Osteoblast (primary cell): ENCODE results near the gene SMIM29. TPM values are rescaled to one million over a fixed set of nuclear protein-coding genes. Genes with fewer than 3 reads are reported as not detected.

Experiments used
- DNase-seq: peaks from one replicate; pipeline ENCODE4 v3.0.0; 2011; ENCODE audit warnings: low spot score, mixed read lengths; ENCODE audit not compliant: insufficient read length; ENCODE audit errors: missing footprints
- H2AFZ ChIP-seq: 2 replicates; pipeline ENCODE4 v1.6.0; 2011; ENCODE audit warnings: mild to moderate bottlenecking, low read length
- H3K27ac ChIP-seq: 2 replicates; pipeline ENCODE4 v1.5.1; 2011; ENCODE audit warnings: mild to moderate bottlenecking, low read depth, low read length, moderate library complexity
- H3K27me3 ChIP-seq: 2 replicates; pipeline ENCODE4 v1.6.0; 2012; ENCODE audit warnings: mild to moderate bottlenecking, control low read depth, inconsistent platforms, low read length, moderate library complexity; ENCODE audit not compliant: insufficient read depth
- H3K36me3 ChIP-seq: 2 replicates; pipeline ENCODE4 v1.5.1; 2011; ENCODE audit warnings: mild to moderate bottlenecking, low read length, control low read depth, moderate library complexity; ENCODE audit not compliant: insufficient read depth
- H3K4me1 ChIP-seq: 2 replicates; pipeline ENCODE4 v1.5.1; 2011; ENCODE audit warnings: mild to moderate bottlenecking, low read length, control low read depth, moderate library complexity; ENCODE audit not compliant: insufficient read depth
- H3K4me2 ChIP-seq: 2 replicates; pipeline ENCODE4 v1.6.0; 2011; ENCODE audit warnings: mild to moderate bottlenecking, low read length; ENCODE audit not compliant: insufficient read depth
- H3K4me3 ChIP-seq: fragments of 200-600 bp; sonication (generic); 3 replicates; pipeline ENCODE4 v1.5.1; 2012; ENCODE audit warnings: mild to moderate bottlenecking, low read length, inconsistent platforms; ENCODE audit not compliant: insufficient read depth
- H3K79me2 ChIP-seq: 2 replicates; pipeline ENCODE4 v1.6.0; 2012; ENCODE audit warnings: mild to moderate bottlenecking, low read length, control low read depth, inconsistent platforms; ENCODE audit not compliant: insufficient read depth
- H3K9me3 ChIP-seq: 2 replicates; pipeline ENCODE4 v1.5.1; 2011; ENCODE audit warnings: low read depth, low read length, control low read depth
- H4K20me1 ChIP-seq: 2 replicates; pipeline ENCODE4 v1.6.0; 2012; ENCODE audit warnings: mild to moderate bottlenecking, low read length, control low read depth; ENCODE audit not compliant: insufficient read depth
- CTCF ChIP-seq: IDR thresholded peaks from 2 replicates; pipeline ENCODE4 v1.5.1; 2011; ENCODE audit warnings: mild to moderate bottlenecking, low read depth, low read length, moderate library complexity; ENCODE audit errors: extremely low read depth
- total RNA-seq: library from RNA; depleted of rRNA; stranded (reverse); fragments of >200 nt; gene quantifications from 2 replicates; pipeline ENCODE4 v1.2.3, GENCODE V29; 2012

SMIM29 gene
- total RNA-seq, 1 donor: 35.1 TPM

DNA sequence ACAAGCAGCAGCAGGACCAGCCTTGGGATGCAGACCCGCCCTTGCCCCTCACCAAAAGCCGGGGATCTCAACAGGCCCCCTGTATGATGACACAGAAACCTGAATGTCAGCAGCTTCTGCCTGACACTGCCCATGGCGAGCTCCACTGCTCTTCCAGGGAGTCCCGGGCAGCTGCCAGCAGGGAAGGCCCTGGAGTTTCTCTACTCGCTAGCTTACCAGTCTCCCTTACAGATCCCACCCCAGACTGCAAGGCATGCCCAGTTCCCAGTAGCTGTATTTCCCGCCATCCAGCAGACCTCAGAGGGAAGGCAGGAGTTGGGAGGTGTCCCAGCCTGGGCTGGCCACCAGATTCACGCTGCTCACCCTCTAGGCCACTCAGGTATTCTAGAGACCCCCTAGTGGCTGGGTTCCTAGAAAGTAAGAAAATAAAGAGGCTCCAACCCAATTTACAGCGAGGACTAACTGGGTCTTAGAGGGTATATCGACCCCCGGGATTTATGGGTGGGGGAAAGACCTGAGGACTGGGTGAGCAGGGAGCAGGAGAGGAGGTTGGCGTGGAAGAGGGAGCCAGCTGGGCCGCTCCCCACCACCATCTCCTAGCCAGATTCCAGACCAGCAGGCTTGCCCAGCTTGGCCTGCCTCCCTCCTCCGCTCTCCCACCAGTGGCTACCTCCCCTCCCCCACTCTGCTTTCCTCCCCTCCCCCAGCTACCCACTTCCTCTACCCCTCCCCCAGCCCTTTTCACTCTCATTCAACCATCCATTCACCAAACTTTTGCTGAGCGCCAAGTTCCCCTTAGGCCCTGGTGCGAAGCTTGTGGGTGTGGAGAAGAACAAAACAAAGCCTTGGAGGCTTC, 21.8 kb downstream of the SMIM29 start:
- no peak for TF ChIP-seq CTCF
- Histone ChIP-seq H4K20me1 (no peaks in the 10 kb centered on the region), H3K79me2 (no peaks in the 10 kb centered on the region), H3K27me3 (no peaks in the 10 kb centered on the region), H3K27ac (no peak overlapping the region), H3K4me1 (peaks cover 12% of the 10 kb centered on the region), H3K4me3 (no peak overlapping the region), H3K36me3 (no peaks in the 10 kb centered on the region), H3K9me3 (no peaks in the 10 kb centered on the region), H2AFZ (no peak overlapping the region), H3K4me2 (no peak overlapping the region)
- peak; percentile 66 for DNase-seq

- no peak overlapping the region for H3K4me2 ChIP-seq
- H3K27me3 ChIP-seq: no peaks in the 10 kb centered on the region
- no peaks in the 10 kb centered on the region for H3K36me3 ChIP-seq
- H3K9me3 ChIP-seq: no peaks in the 10 kb centered on the region
- no peak for TF ChIP-seq CTCF
- H4K20me1 ChIP-seq: no peaks in the 10 kb centered on the region
- H2AFZ ChIP-seq: no peak overlapping the region
- peak; percentile 27 for DNase-seq
- H3K4me3 ChIP-seq: no peak overlapping the region
- H3K79me2 ChIP-seq: no peaks in the 10 kb centered on the region
- no peak overlapping the region for H3K27ac ChIP-seq
- peaks cover 12% of the 10 kb centered on the region for H3K4me1 ChIP-seq
Measured at GRCh38 chr6:34226066-34226465, 22.7 kb downstream of the SMIM29 start.

GRCh38 chr6:34225551-34225950, 23.3 kb downstream of the SMIM29 start:
- no peak overlapping the region for H3K4me2 ChIP-seq
- H3K36me3 ChIP-seq: no peaks in the 10 kb centered on the region
- H3K27ac ChIP-seq: no peak overlapping the region
- no peaks in the 10 kb centered on the region for H3K9me3 ChIP-seq
- no peaks in the 10 kb centered on the region for H3K79me2 ChIP-seq
- H3K4me1 ChIP-seq: peaks cover 12% of the 10 kb centered on the region
- no peaks in the 10 kb centered on the region for H3K27me3 ChIP-seq
- no peak for TF ChIP-seq CTCF
- H4K20me1 ChIP-seq: no peaks in the 10 kb centered on the region
- no peak overlapping the region for H3K4me3 ChIP-seq
- DNase-seq: no peak
- no peak overlapping the region for H2AFZ ChIP-seq
